HG03103 (cell line): ENCODE results near the gene CFAP45.

ENCODE experiments used
- ATAC-seq: cut with Tn5 transposase; IDR thresholded peaks from one replicate; pipeline ENCODE4 v1.9.1; 2021; ENCODE audit warnings: low read depth; ENCODE audit not compliant: unreplicated experiment

Gene CFAP45

DNA sequence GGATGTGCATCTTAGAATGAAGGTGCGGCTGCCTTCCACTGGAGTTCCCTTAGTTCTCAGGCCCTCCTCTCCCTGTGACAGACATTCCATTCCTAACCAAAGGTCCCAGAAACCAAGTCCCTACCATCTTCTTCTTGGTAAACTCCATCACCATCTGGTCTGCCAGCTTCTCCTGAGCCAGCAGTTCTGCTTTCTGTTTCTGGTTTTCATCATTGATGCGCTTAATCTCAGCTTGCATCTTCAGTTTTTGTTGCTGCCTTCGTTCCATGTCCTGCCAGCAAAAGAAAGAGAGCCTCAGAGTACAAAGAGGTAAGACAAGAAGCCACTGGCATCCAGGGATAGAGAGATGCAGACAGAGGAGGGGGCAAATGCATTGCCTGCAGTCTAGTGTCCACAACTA, 19.5 kb downstream of the CFAP45 start:
- ATAC-seq = no peak

GRCh38 chr1:159879977-159880376, 20.0 kb downstream of the CFAP45 start:
- ATAC-seq = no peak

GRCh38 chr1:159879136-159879535, 20.8 kb downstream of the CFAP45 start:
- ATAC-seq = no peak

DNA sequence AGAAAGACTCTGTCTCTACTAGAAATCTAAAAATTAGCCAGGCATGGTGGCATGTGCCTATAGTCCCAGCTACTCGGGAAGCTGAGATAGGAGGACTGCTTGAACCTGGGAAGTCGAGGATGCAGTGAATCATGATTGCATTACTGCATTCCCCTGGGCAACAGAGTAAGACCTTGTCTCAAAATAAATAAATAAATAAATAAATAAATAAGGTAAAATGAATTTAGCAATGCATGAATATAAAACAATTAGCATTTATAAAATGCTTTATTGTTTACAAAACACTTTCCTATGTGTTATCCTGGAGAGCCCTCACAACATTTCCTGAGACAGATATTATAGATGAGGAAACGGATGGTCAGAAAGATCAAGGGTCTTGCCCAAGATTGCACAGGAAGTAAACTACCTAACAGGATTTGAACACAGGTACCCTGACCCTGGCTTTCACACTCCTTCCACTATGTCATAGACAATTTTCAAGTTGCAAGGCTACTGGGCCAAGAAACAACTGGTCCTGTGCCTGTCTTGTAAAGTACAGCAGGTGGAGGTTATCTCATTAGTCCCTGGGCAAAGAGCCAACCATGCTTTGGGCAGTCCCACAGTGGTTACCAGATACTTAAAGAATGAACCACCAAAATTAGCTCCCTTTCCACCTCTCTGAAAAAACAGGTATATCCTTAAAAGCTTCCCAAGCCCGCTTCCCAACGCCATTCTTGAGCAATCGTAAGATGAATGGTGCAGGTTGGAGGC, 22.1 kb downstream of the CFAP45 start:
- no peak for ATAC-seq

- ATAC-seq = no peak
Measured at GRCh38 chr1:159873530-159874143, 26.3 kb downstream of the CFAP45 start.

DNA sequence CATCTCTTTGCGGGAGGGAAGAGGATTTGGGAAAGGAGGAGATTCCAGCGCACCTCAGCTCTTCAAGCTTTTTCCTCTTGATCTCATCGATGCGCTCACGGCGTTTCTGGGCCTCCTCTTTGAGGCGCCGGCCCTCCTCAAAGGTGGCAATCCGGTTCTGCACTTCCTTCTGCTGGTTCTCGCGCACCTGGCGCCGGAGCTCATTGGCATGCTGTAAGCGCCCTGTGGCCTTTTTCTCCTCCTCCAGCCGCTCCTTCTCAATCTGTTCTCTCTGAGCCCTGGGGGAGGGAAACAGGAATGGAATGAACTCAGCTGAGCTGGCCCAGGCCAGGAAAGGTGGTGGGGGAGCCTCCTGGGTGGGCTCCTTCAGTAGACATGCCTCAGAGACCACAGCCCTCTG, 27.1 kb downstream of the CFAP45 start:
- ATAC-seq = no peak

DNA sequence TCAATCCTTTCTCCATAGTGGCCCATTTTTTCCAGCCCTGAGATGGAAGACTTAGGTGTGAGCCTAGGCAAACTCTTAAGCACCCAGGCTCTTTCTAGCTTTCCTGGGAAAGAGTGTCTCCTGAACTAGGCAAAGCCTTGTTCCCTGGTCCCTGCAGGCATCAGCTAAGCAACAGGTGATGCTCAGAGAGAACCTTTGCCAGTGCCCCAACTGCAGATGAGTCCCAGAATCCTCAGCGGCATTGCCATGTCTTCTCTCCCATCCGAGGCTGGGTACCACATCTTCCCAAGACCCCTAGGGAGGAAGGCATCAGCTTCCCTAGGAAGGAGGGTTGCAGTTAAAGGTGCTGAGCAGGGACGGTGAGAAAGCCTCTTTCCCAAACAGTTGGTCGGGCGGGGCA, 29.3 kb downstream of the CFAP45 start:
- ATAC-seq = no peak

DNA sequence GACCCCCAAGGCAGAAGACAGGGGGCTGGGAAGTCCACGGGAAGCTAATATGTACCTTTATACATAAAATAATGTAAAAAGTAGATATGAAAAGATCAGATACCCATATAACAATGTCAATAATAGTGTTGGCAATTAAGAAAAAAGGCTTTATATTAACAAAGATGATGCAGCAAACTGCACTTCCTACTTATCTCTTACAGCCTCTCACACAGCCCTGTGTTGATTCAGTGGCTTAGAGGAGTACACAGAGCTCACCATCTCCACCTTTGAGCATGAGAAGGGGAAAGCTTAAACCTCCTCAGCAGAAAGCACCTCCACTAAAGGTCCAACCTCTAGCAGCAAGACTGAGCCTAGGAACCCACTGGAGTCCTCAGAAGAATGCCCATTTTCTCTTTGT, 30.4 kb downstream of the CFAP45 start:
- no peak for ATAC-seq

DNA sequence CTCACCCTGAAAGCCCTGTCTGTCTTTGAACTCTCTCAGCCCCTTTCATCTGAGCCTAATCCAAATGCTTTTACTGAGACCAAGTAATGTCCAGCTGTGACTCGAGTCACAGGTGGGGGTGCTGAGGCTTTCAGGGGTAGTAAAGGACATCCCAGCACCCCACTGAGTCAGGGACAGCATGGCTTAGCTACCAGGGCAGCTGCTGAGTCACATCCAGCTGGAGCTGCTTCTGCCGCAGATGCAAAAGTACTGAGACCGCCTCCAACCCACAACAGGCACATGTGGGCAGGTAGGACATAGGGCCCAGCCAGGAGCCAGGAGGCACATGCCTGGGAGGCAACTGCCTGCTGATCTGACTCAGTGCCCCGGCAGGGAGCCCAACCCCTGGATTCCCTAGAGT, 30.8 kb downstream of the CFAP45 start:
- ATAC-seq = no peak

- ATAC-seq = no peak
Measured at GRCh38 chr1:159868766-159869165, 31.2 kb downstream of the CFAP45 start.

- ATAC-seq = no peak
Measured at GRCh38 chr1:159867664-159868026, 32.3 kb downstream of the CFAP45 start.

DNA sequence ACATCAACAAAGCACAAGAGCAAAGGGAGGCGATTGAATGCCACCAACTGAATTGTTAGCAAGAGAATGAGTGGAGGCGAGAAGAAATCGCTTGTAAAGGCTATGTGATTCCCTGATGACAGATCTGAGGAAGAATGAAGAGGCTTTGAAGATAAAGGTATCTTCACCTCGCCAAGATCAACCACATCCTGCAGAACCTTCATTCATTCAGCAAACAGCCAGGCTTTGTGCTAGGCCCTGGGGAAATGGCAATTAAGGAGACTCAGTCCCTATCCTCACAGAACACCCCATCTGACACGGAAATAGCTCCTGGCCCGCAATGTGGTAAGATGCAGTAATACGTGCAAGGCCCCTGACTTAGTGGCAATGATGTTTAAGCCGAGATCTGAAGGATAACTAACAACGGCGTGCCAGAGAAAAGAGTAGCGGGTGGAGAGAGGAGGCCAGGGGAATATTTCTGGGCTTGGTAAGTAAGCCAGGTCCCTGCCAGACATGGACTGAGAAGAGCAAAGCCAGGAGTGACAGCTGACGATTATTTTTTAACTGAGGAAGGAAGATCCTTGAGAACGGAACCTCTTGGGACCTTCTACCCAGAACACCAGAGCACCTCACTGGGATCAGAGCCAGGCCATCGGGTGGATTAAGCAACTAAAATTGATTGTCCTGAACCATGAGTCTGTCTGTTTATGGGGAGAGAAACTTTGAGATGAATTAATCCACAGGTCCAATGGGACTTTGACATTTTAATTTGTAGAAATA, 32.9 kb downstream of the CFAP45 start:
- ATAC-seq = no peak

- ATAC-seq = no peak
Measured at GRCh38 chr1:159866066-159866465, 33.9 kb downstream of the CFAP45 start.

GRCh38 chr1:159864262-159864661, 35.7 kb downstream of the CFAP45 start:
- ATAC-seq = no peak

- ATAC-seq = no peak
Measured at GRCh38 chr1:159862557-159862956, 37.4 kb downstream of the CFAP45 start, which contains the start of gene VSIG8. TSS of gene VSIG8 (minus strand) at chr1:159862657. CDS start at chr1:159862521, 136 bp downstream.

DNA sequence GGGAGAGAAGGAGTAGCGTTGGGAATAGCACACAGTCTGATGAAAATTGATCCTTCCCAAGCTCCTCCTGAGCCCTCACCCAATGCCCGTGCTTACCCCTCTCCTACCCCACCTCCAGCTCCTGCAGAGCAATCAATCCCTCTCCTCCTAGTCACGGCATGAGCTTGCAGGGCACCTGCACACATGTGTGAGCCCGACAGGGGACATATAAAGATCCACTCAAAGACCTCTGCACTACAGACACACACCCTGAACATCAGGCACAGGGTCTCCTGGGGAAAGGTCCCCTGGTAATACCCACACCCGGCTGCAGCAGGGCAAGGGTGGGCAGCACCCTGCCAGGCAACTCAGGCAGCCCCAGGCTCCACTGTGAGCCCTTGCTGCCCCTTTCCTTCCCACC, 37.9 kb downstream of the CFAP45 start:
- ATAC-seq = no peak

GRCh38 chr1:159861218-159861617, 38.7 kb downstream of the CFAP45 start:
- no peak for ATAC-seq

DNA sequence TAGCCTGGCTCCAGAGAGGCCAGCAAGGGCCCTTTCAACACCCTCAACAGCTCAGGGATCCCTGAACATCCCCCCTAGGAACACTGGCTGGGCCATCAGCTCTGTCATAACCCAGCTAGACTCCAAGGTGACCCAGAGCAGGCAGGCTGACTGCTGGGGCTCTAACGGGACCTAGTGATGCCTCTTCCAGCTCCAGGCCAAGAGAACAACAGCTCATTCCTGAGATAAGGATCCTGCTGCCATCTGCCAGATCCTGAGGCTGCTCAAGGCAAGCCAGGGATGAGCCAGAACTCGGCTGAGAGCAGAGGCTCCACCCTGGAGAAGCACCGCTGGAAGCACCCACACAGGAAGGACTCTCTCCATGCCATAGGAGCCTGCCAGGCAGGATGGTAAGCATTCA, 39.5 kb downstream of the CFAP45 start:
- no peak for ATAC-seq

GRCh38 chr1:159859767-159860322, 40.1 kb downstream of the CFAP45 start:
- ATAC-seq = no peak

DNA sequence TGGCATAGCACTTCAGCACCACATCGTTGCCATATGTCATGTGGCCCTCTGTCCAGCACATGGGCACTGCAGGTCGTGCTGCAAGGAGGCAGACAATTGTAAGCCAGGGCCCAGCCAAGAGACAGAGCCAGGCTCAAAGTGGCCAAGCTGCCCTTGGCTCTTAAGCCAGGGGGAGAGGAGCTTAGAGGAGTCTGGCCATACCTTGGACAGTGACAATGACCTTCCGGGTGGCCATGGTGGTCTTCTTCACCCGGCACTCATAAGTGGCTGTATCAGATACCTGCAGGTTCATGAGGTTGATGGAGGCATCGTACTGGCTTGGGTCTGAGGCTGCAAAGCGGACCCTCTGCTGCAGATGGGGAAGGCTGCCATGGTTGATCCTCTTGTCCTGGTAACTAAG, 42.1 kb downstream of the CFAP45 start:
- ATAC-seq = no peak

GRCh38 chr1:159856576-159856975, 43.4 kb downstream of the CFAP45 start:
- ATAC-seq = no peak
